ENCODE results near the gene MERTK. TPM values are rescaled to one million over a fixed set of nuclear protein-coding genes. Genes with fewer than 3 reads are reported as not detected.
A peak's percentile ranks its signal among the peaks of the same experiment; 100 is the strongest.

The MERTK gene
- total and polyA plus RNA-seq, 11 donors, result 1.9 to 15.2 (median 4.7) TPM

DNA sequence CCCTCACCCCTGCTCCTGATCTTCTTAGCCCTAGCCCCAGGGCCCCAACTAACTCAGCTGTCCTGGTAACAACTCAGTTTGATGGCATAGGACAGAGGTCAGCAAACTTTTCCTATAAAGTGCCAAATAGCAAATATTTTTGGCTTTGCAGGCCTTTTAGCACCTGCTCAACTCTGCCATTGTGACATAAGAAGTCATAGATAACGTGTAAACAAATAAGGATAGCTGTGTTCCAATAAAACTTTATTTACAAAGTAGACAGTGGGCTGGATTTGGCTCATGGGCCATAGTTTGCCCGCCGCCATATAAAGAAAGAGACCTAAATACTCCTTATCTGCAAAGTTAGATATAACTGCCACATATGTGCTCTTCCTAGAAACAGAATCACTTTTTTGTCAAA is 129.4 kb downstream of the MERTK start:
- 95 to 99% (median 98%) methylated on average over 3 of the region's 3 CpGs for WGBS, 4 donors
- Histone ChIP-seq H3K27ac (no peak overlapping the region), H3K36me3 (peaks cover 0 to 33% (median 15%) of the 10 kb centered on the region in 9 donors), H3K4me1 (peaks cover 0 to 25% (median 6%) of the 10 kb centered on the region in 12 donors), H3K4me3 (no peak overlapping the region), H3K9me3 (no peaks in the 10 kb centered on the region), H3K27me3 (no peaks in the 10 kb centered on the region)
- TF ChIP-seq, protein P1, sequence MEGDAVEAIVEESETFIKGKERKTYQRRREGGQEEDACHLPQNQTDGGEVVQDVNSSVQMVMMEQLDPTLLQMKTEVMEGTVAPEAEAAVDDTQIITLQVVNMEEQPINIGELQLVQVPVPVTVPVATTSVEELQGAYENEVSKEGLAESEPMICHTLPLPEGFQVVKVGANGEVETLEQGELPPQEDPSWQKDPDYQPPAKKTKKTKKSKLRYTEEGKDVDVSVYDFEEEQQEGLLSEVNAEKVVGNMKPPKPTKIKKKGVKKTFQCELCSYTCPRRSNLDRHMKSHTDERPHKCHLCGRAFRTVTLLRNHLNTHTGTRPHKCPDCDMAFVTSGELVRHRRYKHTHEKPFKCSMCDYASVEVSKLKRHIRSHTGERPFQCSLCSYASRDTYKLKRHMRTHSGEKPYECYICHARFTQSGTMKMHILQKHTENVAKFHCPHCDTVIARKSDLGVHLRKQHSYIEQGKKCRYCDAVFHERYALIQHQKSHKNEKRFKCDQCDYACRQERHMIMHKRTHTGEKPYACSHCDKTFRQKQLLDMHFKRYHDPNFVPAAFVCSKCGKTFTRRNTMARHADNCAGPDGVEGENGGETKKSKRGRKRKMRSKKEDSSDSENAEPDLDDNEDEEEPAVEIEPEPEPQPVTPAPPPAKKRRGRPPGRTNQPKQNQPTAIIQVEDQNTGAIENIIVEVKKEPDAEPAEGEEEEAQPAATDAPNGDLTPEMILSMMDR (IDR thresholded peaks at IDR 0.05), result no peak
- TF ChIP-seq POLR2A (IDR thresholded peaks at IDR 0.05), result no peak
- intact Hi-C loops (cut with DNase I), result no loop called here
- ATAC-seq, result no peak
- DNase-seq, result no peak

DNA sequence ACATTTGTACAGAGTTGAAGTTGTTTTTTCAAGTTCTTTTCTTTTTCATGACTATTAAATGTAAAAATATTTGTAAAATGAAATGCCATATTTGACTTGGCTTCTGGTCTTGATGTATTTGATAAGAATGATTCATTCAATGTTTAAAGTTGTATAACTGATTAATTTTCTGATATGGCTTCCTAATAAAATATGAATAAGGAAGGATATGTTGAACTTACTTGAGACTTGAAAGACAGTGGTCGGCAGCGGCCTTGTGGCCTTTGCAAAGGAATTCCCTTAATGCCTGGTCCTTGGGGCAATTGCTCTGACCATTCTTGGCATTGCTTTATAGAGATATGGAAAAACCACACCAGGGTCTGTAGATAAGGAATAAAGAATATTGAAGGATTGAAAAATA is 130.8 kb downstream of the MERTK start:
- no peaks in the 10 kb centered on the region for H3K27me3 ChIP-seq
- ATAC-seq, result no peak
- H3K27ac ChIP-seq, result no peak overlapping the region
- H3K4me3 ChIP-seq, result no peak overlapping the region
- TF ChIP-seq, protein P1 (IDR thresholded peaks at IDR 0.05), result no peak
- TF ChIP-seq POLR2A (IDR thresholded peaks at IDR 0.05), result no peak
- intact Hi-C loops (cut with DNase I), result no loop called here
- H3K36me3 ChIP-seq, result peaks cover 0 to 21% (median 8%) of the 10 kb centered on the region in 9 donors
- WGBS, 4 donors, result 93 to 95% (median 94%) methylated on average over 2 of the region's 2 CpGs
- no peaks in the 10 kb centered on the region for H3K9me3 ChIP-seq
- H3K4me1 ChIP-seq, result peaks cover 0 to 34% (median 7%) of the 10 kb centered on the region in 12 donors
- DNase-seq, result no peak

DNA sequence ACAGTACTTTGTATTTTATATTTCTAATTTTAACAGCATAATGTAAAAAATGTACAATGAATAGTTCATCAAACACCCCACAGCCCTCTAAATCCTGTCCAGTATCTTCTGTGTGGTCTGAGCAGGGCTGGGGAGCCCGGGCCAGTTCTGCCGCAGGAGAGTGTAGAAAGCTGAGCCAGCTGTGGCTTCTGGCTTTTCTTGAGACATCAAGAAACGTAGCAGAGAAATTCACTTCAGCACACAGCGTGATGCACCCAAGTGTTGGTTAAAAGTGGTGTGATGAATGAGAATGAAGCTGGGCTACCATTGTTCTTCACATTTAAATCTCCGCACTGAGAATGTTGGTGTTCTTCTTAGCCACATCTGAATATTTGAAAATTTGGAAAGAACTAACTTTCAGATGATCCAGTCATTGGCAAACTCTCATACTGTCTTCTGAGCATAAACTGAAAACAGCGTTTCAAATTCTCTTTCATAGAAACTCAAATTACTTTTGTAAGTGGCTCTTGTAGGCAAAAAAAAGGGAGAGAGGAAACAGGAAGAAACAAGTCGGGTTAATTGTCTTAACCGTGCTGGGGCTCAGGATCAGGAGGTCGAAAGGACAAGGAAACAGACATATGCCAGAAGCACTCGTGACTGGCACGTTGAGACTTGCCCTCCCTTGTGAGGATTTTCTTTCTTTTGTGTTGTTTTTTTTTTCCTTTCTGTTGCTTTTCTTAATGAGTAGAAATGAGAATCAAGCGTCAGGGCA is 133.2 kb downstream of the MERTK start:
- 27 to 37% (median 32%) methylated on average over 12 of the region's 12 CpGs for WGBS, 4 donors
- H3K36me3 ChIP-seq, result peaks cover 0 to 12% (median 4%) of the 10 kb centered on the region in 9 donors
- H3K27ac ChIP-seq, result peak overlapping the region in 9 of 12 donors; percentile 7 to 73 (median 19)
- ATAC-seq, result peak; percentile 16 to 40 (median 38)
- intact Hi-C loops (cut with DNase I), result no loop called here
- H3K9me3 ChIP-seq, result no peaks in the 10 kb centered on the region
- peaks cover 0 to 41% (median 7%) of the 10 kb centered on the region in 12 donors for H3K4me1 ChIP-seq
- H3K27me3 ChIP-seq, result no peaks in the 10 kb centered on the region
- no peak for DNase-seq
- TF ChIP-seq, protein P1 (IDR thresholded peaks at IDR 0.05), result no peak
- TF ChIP-seq POLR2A (IDR thresholded peaks at IDR 0.05), result no peak
- peak overlapping the region in 2 of 12 donors; percentile 10 to 16 for H3K4me3 ChIP-seq

DNA sequence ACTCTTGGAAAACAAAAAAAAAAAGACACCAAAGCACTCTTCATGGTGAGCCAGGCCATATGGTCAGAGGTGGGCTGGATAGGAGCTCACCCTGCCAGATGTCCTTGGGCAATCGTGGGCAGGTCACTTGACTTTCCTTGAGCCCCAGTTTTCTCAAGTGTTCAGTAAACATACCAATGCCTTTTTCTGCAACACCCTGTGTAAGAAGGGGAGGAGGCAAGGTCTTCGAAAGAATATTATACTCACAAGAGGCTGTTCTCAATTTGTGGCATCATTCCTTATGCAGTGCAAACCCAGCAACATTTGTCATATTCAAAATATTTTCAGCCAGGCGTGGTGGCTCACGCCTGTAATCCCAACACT is 133.8 kb downstream of the MERTK start:
- Histone ChIP-seq H3K36me3 (peaks cover 0 to 9% (median 3%) of the 10 kb centered on the region in 9 donors), H3K9me3 (peaks cover 0 to 4% (median 0%) of the 10 kb centered on the region in 12 donors), H3K4me1 (peaks cover 0 to 41% (median 7%) of the 10 kb centered on the region in 12 donors), H3K27ac (peak overlapping the region in 8 of 12 donors; percentile 1 to 73 (median 18)), H3K4me3 (no peak overlapping the region), H3K27me3 (no peaks in the 10 kb centered on the region)
- intact Hi-C loops (cut with DNase I), result no loop called here
- TF ChIP-seq POLR2A (IDR thresholded peaks at IDR 0.05), result no peak
- TF ChIP-seq, protein P1 (IDR thresholded peaks at IDR 0.05), result no peak
- no peak for DNase-seq
- WGBS, 4 donors, result 65 to 74% (median 69%) methylated on average over 4 of the region's 4 CpGs
- peak in 3 of 4 donors; percentile 9 to 48 (median 33) for ATAC-seq
